Heart left ventricle (tissue), 13 donors: ENCODE measurements around the gene SH3PXD2A.

Experiments
- POLR2A ChIP-seq, 2 donors: fragments of 450-650 bp; IDR thresholded peaks; one replicate each; pipeline ENCODE4 v1.6.1; 2017; ENCODE audit warnings: antibody characterized with exemption in 2 of 2, mild to moderate bottlenecking in 2 of 2, moderate library complexity in 2 of 2
- TF ChIP-seq, protein P1 (sequence below), 12 donors: fragments of 200-600 bp; sonication (generic) in 4 of 12; IDR thresholded peaks; one replicate each; pipeline versions ENCODE4 v1.5.0 to v1.8.0; 2018 to 2022; ENCODE audit warnings: antibody characterized with exemption in 12 of 12, mild to moderate bottlenecking in 5 of 12
- donor health status: ischemic (EF 13 %, LVEDD 7.1; RV severe dilation, severe dysfunction).
- donor health status: DM: no; HTN: yes; CAD: no.
- donor health status: DM: no; HTN: no; CAD: no.
- donor health status: ischemic (EF 25% LVEDD 6.9; RV normal size, moderate dysfunction).
- donor health status: ischemic (EF 25% LVEDD 5.7; RV mildly dilated, moderate dysfunction).
- donor health status: ischemic (EF 35%, LVEDD 5.7; RV mildly dilated, moderate dysfunction).
- donor health status: nonischemic (EF 11% LVEDD 7.7; RV severe dilation, severe dysfunction).
- donor health status: DM: yes; HTN: yes; CAD: no.
- donor health status: PGD.
- donor health status: ischemic (EF 29% LVEDD 5.4; RV normal size, mild dysfunction).
- donor health status: nonischemic (EF 23%, LVEDD 6.1; RV moderate dilation, normal function).

DNA sequence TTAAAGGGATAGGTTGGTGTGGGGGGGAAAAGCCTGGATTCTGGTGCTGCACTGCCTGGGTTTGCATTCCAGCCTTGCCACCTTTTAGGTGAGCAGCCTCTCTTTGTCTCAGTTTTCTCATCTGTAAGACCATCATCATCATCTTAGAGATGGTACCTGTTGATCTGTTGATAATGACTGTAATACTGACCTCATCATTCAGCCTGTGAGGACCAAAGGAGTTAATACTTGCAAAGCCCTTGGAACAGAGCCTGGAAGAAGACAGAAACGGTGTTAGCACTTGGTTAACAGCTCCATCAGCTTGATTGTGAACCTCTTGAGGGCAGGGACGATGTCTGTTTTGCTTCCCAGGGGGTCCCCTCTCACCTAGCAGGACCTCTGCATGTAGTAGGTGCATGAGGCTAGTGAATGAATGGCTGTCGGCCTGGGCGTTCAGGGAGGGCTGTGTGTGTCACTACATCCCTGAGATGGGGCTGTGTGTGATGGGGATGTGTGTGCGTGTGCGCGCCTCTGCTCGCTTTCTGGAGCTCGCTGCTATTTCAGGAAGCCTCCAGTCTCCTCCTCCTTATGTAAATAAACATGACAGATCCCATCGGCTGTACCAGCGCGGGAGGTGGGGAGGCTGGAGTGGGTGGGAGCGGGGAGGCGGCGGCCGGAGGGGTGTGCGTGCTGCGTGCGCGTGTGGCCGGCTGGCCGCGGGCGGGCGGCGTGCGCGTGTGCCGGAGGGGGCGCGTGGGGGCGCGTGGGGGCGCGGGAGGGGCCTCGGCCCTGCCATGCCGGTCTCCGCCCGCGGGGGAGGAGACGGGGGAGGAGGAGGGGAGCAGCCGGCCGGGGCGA, 300.7 kb downstream of the SH3PXD2A start:
- TF ChIP-seq, protein P1, sequence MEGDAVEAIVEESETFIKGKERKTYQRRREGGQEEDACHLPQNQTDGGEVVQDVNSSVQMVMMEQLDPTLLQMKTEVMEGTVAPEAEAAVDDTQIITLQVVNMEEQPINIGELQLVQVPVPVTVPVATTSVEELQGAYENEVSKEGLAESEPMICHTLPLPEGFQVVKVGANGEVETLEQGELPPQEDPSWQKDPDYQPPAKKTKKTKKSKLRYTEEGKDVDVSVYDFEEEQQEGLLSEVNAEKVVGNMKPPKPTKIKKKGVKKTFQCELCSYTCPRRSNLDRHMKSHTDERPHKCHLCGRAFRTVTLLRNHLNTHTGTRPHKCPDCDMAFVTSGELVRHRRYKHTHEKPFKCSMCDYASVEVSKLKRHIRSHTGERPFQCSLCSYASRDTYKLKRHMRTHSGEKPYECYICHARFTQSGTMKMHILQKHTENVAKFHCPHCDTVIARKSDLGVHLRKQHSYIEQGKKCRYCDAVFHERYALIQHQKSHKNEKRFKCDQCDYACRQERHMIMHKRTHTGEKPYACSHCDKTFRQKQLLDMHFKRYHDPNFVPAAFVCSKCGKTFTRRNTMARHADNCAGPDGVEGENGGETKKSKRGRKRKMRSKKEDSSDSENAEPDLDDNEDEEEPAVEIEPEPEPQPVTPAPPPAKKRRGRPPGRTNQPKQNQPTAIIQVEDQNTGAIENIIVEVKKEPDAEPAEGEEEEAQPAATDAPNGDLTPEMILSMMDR (IDR thresholded peaks at IDR 0.05): no peak
- TF ChIP-seq POLR2A (IDR thresholded peaks at IDR 0.05): no peak
